Body of pancreas (tissue), 4 donors: ENCODE measurements around the gene C1QTNF5. TPM values are rescaled to one million over a fixed set of nuclear protein-coding genes. Genes with fewer than 3 reads are reported as not detected.

Experiments
- ATAC-seq: fragments of 150-250 bp; one replicate; pipeline ENCODE4 v1.9.1; 2016
- DNase-seq, 4 donors: peaks; one replicate each; pipeline ENCODE4 v3.0.0-alpha.2; 2019
- H3K27ac ChIP-seq, 4 donors: fragments of 200-600 bp; sonication (generic); 1 replicate in 3 of 4; 2 replicates in 1 of 4; pipeline versions ENCODE4 v1.5.1 to v1.6.1; 2016 to 2019; ENCODE audit warnings: mild to moderate bottlenecking in 1 of 4, mixed read lengths in 1 of 4, moderate library complexity in 1 of 4
- H3K27me3 ChIP-seq, 2 donors: fragments of 200-600 bp; sonication (generic); one replicate each; pipeline ENCODE4 v1.6.0; 2016; ENCODE audit warnings: mild to moderate bottlenecking in 1 of 2
- H3K36me3 ChIP-seq, 2 donors: fragments of 200-600 bp; sonication (generic); replicated peaks in 1 of 2; 2 replicates each; pipeline ENCODE4 v1.5.1; 2016; ENCODE audit warnings: low read depth in 2 of 2; ENCODE audit not compliant: insufficient read depth in 1 of 2
- H3K4me1 ChIP-seq: fragments of 200-600 bp; sonication (generic); one replicate; pipeline ENCODE4 v1.6.0; 2016
- H3K4me3 ChIP-seq, 2 donors: fragments of 200-600 bp; sonication (generic); 1 replicate in 1 of 2; 2 replicates in 1 of 2; pipeline ENCODE4 v1.5.1; 2016 to 2019
- H3K9me3 ChIP-seq, 3 donors: fragments of 200-600 bp; sonication (generic); 1 replicate in 2 of 3; 2 replicates in 1 of 3; pipeline ENCODE4 v1.5.1; 2016
- POLR2A ChIP-seq, 3 donors: fragments of 450-650 bp; IDR thresholded peaks; one replicate each; pipeline ENCODE4 v1.6.1; 2016; ENCODE audit warnings: antibody characterized with exemption in 3 of 3, mild to moderate bottlenecking in 2 of 3
- WGBS, 2 donors: methylation state at CpG; one replicate each; pipeline ENCODE4 v1.1.5; 2017; 5-methylcytosine and 5-hydroxymethylcytosine counted together
- intact Hi-C: fragments of 100-400 bp; cut with DNase I; formaldehyde crosslinking; loops from one replicate; pipeline ENCODE4 v1.15.1; 2023
- total RNA-seq, 2 donors: library from RNA; depleted of rRNA; stranded (reverse); fragments of >200 nt; gene quantifications; one replicate each; pipeline ENCODE4 v1.1.0, GENCODE V29; 2016
- TF ChIP-seq, protein P1 (sequence below), 7 experiments: fragments of 450-650 bp in 4 of 7; fragments of 200-600 bp in 3 of 7; sonication (generic) in 3 of 7; IDR thresholded peaks; one replicate each; pipeline ENCODE4 v1.5.1; 2016 to 2019; ENCODE audit warnings: antibody characterized with exemption in 7 of 7

Gene C1QTNF5
- total RNA-seq, 2 donors from 2014 or later, result 28.8 to 54.1 TPM

DNA sequence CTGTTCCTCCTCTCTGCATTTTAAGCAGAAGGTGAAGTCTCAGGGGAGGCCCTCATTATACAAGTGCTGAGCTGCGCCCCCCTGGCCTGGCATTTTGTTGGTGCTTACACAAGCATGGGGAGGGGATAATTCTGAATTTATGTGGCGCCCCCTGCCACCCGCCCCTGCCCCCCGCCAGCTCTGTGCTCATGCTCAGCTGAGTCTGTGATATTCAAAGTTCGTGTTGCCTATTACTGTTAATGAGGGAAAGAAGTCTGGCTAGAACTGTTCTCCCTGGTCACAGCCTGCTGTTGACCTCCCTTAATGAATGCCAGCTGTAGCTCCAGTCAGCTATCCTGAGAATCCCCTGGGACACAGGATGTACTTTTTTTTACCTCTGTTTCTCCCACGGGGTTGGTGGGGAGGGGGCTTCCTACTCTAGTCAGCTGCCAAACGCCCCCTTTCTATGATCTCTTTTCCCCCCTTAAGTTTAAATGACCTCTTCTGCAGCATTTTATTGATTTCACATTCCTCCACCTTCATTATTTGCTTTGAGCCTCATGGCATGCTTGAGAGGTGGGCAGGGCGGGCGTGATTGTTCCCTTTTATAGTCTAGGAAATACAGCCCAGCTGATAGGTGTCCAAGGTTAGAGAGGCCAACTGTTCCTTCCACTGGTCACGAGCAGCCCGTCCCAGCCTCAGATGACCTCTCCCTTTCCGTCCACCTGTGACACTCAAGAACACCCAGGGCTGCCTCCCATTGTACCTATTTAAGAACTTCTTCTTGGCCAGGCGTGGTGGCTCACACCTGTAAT, 28.6 kb upstream of the C1QTNF5 start:
- H3K27me3 ChIP-seq, result no peaks in the 10 kb centered on the region
- WGBS, 2 donors, result 33 to 39% methylated on average over 12 to 13 of the region's 13 CpGs
- H3K27ac ChIP-seq, result peak overlapping the region; percentile 68 to 91 (median 86)
- no peaks in the 10 kb centered on the region for H3K9me3 ChIP-seq
- TF ChIP-seq, protein P1, sequence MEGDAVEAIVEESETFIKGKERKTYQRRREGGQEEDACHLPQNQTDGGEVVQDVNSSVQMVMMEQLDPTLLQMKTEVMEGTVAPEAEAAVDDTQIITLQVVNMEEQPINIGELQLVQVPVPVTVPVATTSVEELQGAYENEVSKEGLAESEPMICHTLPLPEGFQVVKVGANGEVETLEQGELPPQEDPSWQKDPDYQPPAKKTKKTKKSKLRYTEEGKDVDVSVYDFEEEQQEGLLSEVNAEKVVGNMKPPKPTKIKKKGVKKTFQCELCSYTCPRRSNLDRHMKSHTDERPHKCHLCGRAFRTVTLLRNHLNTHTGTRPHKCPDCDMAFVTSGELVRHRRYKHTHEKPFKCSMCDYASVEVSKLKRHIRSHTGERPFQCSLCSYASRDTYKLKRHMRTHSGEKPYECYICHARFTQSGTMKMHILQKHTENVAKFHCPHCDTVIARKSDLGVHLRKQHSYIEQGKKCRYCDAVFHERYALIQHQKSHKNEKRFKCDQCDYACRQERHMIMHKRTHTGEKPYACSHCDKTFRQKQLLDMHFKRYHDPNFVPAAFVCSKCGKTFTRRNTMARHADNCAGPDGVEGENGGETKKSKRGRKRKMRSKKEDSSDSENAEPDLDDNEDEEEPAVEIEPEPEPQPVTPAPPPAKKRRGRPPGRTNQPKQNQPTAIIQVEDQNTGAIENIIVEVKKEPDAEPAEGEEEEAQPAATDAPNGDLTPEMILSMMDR (IDR thresholded peaks at IDR 0.05), result no peak
- TF ChIP-seq POLR2A (IDR thresholded peaks at IDR 0.05), result no peak
- H3K4me3 ChIP-seq, result no peak overlapping the region
- no peak for DNase-seq
- peaks cover 77% of the 10 kb centered on the region for H3K4me1 ChIP-seq
- intact Hi-C loops, result no loop called here
- ATAC-seq, result no peak
- H3K36me3 ChIP-seq, result no peaks in the 10 kb centered on the region

DNA sequence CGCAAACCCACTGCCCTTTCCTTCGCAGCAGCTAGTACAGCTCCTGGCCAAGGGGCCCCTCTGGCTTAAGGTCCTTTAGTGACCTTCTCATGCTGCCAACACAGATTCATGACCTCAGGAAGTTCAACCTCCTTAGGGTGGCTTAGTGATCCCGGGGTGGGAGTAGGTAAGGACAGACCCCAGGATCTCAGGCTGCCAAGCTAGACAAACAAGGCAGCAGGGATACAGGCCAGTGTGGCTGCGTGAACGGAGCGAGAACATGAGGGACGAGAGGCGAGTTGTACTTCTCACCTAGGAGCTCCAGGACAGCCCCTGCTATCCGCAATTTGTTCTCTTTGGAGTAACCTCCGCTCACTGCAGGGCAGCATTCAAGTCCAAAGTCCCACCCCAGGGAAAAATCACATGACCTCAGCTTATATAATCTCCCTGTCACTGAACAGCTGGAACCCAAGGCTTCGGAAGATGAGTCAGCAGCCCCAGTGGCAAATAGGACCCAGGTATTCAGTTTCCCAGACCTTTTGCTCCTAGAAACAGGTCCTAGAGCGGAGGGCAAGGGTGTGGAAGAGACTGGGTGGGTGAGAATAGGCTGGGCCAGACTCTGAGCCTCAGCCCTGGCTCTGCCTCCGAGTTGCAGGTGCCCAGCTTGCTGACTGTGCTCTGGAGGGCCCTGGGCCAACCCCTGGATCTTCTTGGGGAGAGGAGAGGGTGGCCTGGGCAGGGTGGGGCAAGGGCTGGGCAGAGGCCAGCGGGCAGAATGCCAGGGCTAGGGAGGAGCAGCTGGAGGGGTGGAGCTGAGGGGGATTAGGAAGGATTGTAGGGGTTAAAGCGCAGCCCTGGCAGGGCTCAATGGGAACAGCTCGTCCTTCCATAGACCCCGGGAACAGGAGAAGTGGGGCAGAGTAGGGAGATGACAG, 27.7 kb upstream of the C1QTNF5 start:
- ATAC-seq (peak; percentile 75), DNase-seq (peak; percentile 73 to 86 (median 83))
- H3K4me3 ChIP-seq, result no peak overlapping the region
- no peaks in the 10 kb centered on the region for H3K27me3 ChIP-seq
- WGBS, 2 donors, result 21 to 27% methylated on average over 16 to 17 of the region's 17 CpGs
- peak overlapping the region; percentile 68 to 91 (median 86) for H3K27ac ChIP-seq
- TF ChIP-seq, protein P1 (IDR thresholded peaks at IDR 0.05), result no peak
- peak in 2 of 3 donors; percentile 30 to 51 for TF ChIP-seq POLR2A (IDR thresholded peaks at IDR 0.05)
- peaks cover 74% of the 10 kb centered on the region for H3K4me1 ChIP-seq
- H3K9me3 ChIP-seq, result no peaks in the 10 kb centered on the region
- intact Hi-C loops, result no loop called here
- no peaks in the 10 kb centered on the region for H3K36me3 ChIP-seq

DNA sequence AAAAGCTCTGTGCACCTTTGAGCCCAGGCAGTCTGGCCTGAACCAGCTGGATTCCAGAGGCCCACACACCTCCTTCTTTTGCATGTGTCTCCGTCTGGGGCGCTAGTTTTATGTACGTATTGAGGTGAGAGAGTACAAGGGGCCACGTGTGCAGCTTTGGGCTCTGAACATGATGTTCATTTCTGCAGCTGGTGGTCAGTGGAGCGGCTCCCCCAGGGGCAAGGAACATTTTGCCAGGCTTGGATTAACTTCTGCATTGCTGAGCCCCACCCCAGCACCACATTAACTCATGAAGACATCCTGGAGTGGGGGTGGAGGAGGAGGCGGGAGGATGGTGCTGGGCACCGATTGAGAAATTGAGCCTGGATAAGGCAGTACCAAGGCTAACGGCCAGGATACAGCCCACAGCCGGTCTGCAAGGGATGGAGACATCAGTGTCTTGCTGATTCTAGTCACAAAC, 27.0 kb upstream of the C1QTNF5 start:
- DNase-seq (no peak), ATAC-seq (no peak)
- intact Hi-C loops, result no loop called here
- H3K27me3 ChIP-seq, result no peaks in the 10 kb centered on the region
- TF ChIP-seq, protein P1 (IDR thresholded peaks at IDR 0.05), result no peak
- no peak for TF ChIP-seq POLR2A (IDR thresholded peaks at IDR 0.05)
- peaks cover 74% of the 10 kb centered on the region for H3K4me1 ChIP-seq
- no peak overlapping the region for H3K4me3 ChIP-seq
- H3K36me3 ChIP-seq, result no peaks in the 10 kb centered on the region
- 67 to 72% methylated on average over 8 to 9 of the region's 9 CpGs for WGBS, 2 donors
- H3K9me3 ChIP-seq, result no peaks in the 10 kb centered on the region
- peak overlapping the region; percentile 68 to 91 (median 86) for H3K27ac ChIP-seq

DNA sequence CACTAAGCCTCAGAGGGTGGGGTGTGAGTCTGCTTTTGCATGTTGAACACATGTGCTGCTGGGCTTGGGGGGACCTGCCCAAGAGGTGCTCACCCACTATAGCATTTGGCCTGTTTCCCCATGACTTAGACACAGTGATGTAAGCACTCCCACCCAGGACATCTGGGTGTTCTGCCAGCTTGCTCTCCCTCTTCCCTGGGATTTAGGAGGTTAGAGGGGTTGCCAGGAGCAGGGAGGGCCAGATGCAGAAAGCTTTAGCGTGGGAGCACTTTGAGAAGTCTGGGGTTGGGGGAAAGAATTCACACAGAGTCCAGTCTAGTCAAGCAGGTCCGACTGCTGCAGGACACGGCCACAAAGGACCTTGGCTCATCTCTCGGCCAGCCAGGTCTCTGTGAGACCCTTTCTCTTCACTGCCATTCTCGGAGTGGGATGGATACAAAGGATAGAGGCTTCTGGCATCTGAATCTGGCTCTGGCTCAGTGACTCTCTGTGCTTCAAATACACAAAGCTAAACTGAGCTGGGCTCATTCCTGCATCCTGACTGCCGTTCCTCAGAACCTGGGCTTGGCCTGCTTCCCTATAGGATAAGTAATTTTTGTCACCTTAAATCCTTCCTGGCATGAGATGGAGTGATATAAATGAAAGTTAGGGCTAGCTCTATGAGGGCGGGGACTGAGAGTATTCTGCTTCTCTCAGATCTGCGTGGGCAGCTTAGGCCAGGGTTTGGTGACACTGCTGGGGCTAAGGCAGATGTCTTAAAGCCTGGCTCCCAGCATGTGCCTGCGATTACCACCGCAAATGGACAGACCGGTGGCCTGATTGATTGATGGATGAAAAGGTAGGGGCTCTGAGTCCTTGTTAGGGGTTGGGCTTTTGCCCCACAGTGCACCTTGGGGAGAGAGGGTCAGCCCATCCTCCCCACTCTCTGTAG, 26.3 kb upstream of the C1QTNF5 start:
- Histone ChIP-seq H3K4me1 (peaks cover 74% of the 10 kb centered on the region), H3K4me3 (no peak overlapping the region), H3K27ac (no peak overlapping the region), H3K9me3 (no peaks in the 10 kb centered on the region), H3K36me3 (no peaks in the 10 kb centered on the region), H3K27me3 (no peaks in the 10 kb centered on the region)
- ATAC-seq (no peak), DNase-seq (no peak)
- 78 to 81% methylated on average over 10 to 11 of the region's 11 CpGs for WGBS, 2 donors
- intact Hi-C loops, result no loop called here
- no peak for TF ChIP-seq POLR2A (IDR thresholded peaks at IDR 0.05)
- TF ChIP-seq, protein P1 (IDR thresholded peaks at IDR 0.05), result no peak
